ENCODE measurements around the gene RAPGEF2. TPM values are rescaled to one million over a fixed set of nuclear protein-coding genes. Genes with fewer than 3 reads are reported as not detected.
"Not testable (repeated sequence)": the region's sequence is repeated elsewhere in the genome, so short reads cannot be mapped to it uniquely, and the experiment has no call there.

RAPGEF2 gene
- total RNA-seq (2014; rRNA removed; shearing (Covaris generic)) = 10.8 and 13.0 TPM in 2 replicates

DNA sequence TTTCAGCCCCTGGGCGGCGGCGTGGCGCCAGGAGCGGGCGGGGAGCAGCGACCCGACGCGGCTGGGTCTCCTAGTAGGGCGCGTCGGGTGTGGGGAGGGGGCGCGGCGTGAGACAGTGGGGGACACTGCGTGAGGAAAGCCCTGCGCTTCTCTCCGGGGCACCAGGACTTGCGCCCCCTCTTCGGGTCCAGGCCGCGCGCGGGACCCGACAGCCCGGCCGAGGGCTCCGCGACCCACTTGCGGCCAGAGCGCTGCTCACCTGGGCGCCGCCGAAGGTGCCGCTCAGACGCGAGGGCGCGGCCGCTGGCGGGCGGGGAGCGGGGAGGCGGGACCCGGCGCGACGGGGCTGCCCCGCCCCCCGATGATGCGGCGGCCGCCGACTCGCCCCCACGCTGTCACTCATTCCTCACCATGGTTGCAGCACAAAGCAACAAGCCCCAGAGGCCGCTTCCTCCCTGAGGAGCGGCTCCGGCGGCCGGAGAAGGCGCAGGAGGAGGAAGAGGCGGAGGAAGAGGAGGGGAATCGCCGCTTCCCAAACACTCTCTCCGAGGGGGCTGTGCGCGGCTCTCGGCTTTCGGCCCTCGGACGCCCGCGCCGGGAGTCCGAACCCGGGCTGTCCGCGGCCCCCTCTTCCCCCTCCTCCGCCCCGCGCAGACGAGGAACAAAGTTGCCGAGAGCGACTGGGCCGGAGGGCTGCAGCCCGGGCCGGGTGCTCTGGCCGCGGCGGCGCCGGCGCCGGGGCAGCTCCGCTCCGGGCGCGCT is at the start of gene RAPGEF2:
Gene RAPGEF2, plus strand, starts transcription at position 458 of the 762 bp plus-strand sequence. CDS start 1,084 bp downstream, outside the sequence.
- peak; percentile 79 for DNase-seq (ENCODE audit: low spot score)

DNA sequence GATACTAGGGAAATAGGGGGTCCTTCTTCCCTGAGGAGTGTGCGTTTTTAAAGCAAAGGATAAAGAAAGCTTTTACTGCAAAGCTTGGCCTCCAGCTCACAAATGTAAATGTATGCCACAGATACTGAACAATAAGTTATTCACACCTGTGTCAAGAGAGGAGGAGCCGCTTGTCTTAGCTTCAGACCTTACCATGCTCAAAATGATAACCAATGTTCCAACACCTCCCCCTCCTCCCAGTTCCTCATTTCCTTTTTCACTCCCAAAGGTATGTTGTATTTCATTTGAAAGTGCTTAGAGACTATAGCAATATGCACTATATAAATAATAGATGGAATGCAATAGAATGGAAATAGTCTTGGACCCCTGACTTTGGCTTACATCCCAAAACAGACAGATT is 47.0 kb upstream of the RAPGEF2 start:
- no peak for DNase-seq (ENCODE audit: low spot score)

DNA sequence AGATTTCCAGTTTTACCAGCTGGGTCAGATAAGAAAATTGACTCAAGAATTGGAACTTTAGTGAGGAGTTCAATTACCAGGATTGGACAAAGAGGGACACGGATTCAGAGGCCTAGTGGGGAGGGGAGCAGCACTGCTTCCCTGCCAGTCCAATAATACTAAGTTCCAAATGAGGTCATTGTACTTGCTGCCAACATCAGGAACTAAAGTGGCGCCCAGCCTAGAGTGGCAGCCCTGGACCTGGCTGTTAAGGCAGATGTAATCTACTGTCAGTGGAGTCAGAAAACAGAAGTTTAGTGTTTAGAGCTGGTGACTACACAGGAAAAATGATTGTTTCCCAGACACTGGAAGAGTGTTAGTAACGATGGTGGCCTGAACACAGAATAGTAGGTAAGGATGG is 42.7 kb upstream of the RAPGEF2 start:
- DNase-seq (ENCODE audit: low spot score) = no peak

DNA sequence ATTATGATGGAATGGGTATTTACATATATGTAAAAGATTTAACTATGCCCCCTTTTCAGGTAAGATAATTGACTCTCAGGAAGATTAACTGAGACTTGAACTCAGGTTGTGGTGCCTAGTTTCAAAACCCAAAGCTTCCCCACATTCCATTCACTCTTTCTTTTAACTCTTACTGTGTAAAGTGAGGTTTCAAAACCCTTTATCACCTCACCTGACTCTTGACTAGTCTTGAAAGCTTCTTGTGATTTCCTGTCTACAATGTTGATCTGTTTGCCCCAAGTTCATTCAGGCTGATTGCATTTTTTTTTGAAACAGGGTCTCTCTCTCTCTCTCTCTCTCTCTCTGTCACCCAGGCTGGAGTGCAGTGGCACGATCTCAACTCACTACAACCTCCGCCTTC is 40.5 kb upstream of the RAPGEF2 start:
- no peak for DNase-seq (ENCODE audit: low spot score)

DNA sequence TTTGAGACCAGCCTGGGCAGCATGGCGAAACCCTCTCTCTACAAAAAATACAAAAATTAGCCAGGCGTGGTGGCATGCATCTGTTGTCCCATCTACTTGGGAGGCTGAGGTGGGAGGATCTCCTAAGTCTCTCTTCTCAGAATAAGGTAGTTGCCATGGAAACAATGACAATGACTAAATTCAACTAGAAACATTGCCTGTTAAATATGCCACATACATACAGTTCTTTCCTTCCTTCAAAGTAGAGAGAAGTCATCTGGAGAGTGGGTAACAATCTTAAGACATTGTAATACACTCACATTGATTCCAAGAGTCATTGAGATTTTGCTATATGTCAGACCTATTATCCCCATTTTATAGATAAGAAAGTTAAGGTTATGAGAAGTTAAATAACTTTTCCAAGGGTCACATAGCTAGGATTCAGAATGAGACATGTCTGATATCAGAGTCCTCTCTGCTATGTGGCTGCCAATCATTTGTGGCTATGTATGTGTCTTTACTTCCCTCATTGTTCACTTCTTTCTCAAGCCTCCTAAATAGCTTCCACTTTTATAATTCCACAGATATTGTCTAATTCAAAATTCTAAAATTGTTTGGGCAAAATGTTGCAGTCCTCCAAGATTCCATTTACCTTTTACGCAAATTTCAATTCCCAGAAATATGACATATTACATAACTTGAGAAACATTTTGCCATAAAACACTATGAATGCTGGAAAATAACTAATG is 37.2 kb upstream of the RAPGEF2 start:
- DNase-seq (ENCODE audit: low spot score) = no peak

DNA sequence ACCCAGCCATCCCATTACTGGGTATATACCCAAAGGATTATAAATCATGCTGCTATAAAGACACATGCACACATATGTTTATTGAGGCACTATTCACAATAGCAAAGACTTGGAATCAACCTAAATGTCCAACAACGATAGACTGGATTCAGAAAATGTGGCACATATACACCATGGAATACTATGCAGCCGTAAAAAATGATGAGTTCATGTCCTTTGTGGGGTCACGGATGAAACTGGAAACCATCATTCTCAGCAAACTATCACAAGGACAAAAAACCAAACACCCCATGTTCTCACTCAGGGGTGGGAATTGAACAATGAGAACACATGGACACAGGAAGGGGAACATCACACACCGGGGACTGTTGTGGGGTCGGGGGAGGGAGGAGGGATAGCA is 34.7 kb upstream of the RAPGEF2 start:
- not testable (repeated sequence) for DNase-seq (ENCODE audit: low spot score)

DNA sequence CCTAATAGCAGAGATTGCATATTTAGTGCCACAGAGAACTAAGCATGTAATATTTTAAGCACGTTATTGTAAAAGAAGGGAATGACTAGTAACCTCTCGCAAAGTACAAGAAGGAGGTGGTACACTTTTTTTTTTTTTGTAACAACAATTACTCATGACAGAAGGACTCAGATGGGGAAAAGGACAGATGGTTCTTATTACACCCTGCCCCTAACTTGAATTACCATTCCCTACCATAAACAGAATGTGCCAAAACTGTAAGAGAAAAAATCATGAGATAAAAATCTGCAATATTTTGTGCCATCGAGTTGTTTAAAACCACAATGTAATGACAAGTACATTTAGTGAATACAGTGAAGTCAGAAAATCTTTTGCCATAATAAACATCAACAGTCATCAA is 33.0 kb upstream of the RAPGEF2 start:
- no peak for DNase-seq (ENCODE audit: low spot score)

DNA sequence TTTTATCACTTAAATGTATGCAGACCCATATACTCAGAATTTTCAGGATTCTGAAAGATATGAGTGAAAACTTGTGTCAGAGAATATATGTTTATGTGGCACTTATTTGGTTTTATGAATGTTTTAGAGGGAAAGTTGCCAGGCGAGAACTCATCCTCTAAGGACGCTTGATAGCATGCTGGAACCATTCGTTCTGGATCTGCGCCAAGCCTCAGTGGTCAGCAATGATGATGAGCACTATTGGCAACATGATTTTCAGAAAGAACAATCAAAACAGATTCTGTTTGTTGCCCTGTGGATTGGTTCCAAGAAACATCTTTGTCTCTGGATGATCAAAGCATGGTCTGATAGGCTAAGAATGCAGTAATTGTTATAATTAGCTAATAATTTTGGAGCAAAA is 32.1 kb upstream of the RAPGEF2 start:
- DNase-seq (ENCODE audit: low spot score) = no peak

DNA sequence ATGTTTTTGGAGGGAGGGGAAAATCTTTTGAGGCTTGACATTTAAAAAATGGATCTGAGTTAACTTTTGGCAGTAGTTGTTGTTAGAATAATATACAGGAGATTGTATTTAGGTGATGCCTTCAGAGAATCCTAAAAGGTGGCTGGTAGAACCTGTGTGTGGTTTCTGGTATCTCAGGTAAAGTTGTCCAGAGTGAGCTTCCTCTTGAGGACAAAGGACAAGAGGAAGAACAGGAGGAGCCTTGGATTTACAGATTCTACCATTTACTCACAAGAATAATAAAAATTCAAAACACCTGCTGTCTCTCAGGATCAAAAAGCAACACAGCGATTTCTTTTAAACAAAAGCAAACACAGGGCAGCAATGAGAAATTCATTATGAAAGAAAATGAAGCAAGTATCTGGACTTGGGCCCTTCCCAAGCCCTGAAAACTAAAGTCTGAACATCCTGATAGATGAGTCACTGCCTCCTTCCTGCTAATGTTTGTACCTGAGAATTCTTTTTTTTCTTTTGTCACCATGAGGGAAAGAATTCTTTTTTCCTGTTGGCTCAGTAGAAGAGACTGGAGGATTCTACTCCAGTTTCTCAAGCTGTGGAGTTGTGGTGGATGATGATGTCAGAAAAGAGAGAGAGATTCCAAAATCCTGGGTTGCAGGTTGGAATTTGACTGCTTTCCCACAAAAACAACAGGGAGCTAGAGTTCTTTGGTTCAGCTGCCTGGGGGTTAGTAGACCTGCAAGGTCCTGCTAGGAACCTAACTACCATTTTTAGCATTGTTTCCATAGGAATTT is 31.5 kb upstream of the RAPGEF2 start:
- DNase-seq (ENCODE audit: low spot score) = peak; percentile 54

DNA sequence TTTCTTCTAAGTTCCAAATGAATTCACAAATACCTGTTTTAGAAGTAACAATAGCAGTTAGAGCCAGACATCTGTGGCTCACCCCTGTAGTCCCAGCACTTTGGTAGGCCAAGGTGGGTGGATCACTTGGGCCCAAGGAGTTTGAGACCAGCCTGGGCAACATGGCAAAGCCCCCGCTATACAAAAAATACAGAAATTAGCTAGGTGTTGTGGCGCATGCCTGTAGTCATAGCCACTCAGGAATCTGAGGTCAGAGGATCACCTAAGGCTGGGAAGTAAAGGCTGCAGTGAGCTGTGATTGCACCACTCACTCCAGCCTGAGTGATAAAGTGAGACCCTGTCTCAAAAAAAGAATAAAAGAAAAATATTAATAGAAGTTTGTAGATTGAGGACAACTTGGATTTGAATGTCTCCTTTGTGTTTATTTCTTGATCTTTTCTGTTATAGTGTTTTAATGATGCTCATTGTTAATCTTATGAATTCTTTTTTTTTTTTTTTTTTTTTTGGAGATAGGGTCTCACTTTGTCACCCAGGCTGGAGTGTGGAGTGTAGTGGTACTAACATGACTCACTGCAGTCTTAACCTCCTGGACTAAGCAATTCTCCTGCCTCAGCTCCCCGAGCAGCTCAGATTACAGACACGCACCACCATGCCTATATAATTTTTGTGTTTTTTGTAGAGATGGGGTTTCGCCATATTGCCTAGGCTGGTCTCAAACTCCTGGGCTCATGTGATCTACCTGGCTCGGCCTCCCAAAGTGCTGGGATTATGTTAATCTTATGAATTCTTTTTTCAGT is 30.7 kb upstream of the RAPGEF2 start:
- DNase-seq (ENCODE audit: low spot score) = no peak

- DNase-seq (ENCODE audit: low spot score) = no peak
Observed at GRCh38 chr4:159075531-159075932, 27.3 kb upstream of the RAPGEF2 start.

GRCh38 chr4:159077018-159077417 is 25.9 kb upstream of the RAPGEF2 start:
- not testable (repeated sequence) for DNase-seq (ENCODE audit: low spot score)

GRCh38 chr4:159077702-159078495 is 25.0 kb upstream of the RAPGEF2 start:
- DNase-seq (ENCODE audit: low spot score) = peak; percentile 41

DNA sequence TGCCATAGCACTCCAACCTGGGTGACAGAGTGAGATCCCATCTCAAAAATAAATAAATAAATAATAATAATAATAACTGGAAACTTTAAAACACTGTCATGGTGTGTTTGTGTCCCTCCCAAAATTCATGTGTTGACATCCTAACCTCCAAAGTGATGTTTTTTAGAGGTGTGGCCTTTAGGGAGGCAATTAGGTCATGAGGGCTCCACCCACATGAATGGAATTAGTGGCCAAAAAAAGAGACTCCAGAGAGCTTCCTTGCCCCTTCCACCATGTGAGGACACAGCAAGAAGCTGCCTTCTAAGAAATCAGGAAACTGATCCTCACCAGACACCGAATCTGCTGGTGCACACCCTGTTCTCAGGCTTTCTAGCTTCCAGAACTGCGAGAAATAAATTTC is 23.8 kb upstream of the RAPGEF2 start:
- no peak for DNase-seq (ENCODE audit: low spot score)

DNA sequence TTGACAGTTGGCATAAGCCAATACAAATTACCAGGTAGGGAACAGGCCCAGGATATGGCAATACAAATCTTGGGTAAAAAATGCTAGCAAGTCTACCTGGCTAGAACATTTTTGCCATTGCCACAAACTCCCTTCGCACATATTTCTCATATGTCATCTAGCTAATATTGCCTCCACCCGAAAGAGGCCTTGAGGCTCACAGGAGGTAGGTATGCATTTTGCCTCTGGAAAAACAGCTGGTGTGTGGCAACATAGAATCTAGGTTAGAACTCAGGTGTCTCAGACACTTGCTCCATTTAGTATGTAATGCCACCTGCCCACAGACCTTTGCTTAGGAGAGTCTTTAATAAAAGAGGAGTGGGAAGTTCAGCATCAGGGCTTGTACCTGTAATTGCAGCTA is 16.3 kb upstream of the RAPGEF2 start:
- no peak for DNase-seq (ENCODE audit: low spot score)

- no peak for DNase-seq (ENCODE audit: low spot score)
Observed at GRCh38 chr4:159090255-159090654, 12.6 kb upstream of the RAPGEF2 start.

- DNase-seq (ENCODE audit: low spot score) = not testable (repeated sequence)
Observed at GRCh38 chr4:159094156-159094555, 8.7 kb upstream of the RAPGEF2 start.

DNA sequence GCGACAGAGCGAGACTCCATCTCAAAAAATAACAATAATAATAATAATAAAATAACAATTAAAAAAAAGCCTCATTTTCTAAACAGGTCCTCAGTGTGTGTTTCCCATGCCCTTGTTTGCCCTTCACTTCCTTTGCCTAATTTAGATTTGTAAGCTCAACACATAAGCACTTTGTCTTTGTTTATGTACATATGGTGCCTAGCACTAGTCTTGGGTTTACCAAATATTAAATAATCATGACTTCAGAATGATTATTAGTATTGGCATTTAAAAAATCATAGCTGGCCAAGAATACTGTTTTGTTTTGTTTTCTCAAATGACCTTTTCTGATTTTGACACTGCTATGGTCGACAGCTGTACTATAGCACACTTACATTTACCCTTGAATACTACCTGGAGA is 6.4 kb upstream of the RAPGEF2 start:
- no peak for DNase-seq (ENCODE audit: low spot score)

DNA sequence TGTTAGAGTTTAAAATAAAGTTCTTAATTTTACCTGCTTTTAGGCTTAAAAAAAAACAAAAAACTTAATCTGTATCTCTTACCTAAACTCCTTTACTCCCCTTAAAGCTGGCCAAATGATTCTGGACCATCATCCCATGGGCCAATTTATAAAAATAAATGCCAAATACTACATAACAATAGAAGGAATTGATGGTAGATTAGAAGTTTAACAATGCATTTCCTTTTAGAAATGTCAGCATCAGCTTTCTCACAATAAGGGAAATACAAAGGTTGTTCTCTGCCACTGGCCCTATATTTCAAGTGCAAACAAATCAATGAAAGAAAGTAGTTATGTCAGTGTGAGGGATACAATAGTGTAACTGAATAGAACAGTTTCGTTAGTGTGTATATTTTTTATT is 5.7 kb upstream of the RAPGEF2 start:
- DNase-seq (ENCODE audit: low spot score) = no peak

GRCh38 chr4:159097785-159098184 is 5.1 kb upstream of the RAPGEF2 start:
- DNase-seq (ENCODE audit: low spot score) = no peak
